PC-3 (cell line): ENCODE results near the gene KLK11. TPM values are rescaled to one million over a fixed set of nuclear protein-coding genes. Genes with fewer than 3 reads are reported as not detected.

Source experiments
- ATAC-seq: fragments of 200-7000 bp; cut with Tn5 transposase; 2 replicates; pipeline ENCODE4 v1.9.1; 2020; ENCODE audit warnings: mild to moderate bottlenecking, moderate library complexity
- BruUV-seq: library from RNA; stranded (reverse); fragments of 400-500 nt; replicated peaks from 2 replicates; lab custom pipeline; 2021; lab: Mats Ljungman, UMichigan
- CTCF ChIA-PET: fragments of 300-600 bp; sonication (Branson Sonifier 250); formaldehyde crosslinking; loops from one replicate; lab custom pipeline; 2022; ENCODE audit warnings: antibody characterized with exemption; lab: Charles Lee
- POLR2A ChIA-PET: fragments of 300-600 bp; sonication (Branson Sonifier 250); formaldehyde crosslinking; loops from one replicate; lab custom pipeline; 2022; ENCODE audit warnings: antibody characterized with exemption; ENCODE audit not compliant: unreplicated experiment; lab: Charles Lee
- DNase-seq: peaks from one replicate; pipeline ENCODE4 v3.0.0-alpha.2; 2015
- H2AFZ ChIP-seq: fragments of 300-600 bp; sonication (generic); 2 replicates; pipeline ENCODE4 v1.6.0; 2016; ENCODE audit warnings: antibody characterized with exemption, low read length
- H3F3A ChIP-seq: fragments of 300-600 bp; sonication (generic); one replicate; pipeline ENCODE4 v1.6.0; 2017; ENCODE audit warnings: antibody characterized with exemption, low read length, control low read depth, mild to moderate bottlenecking; ENCODE audit not compliant: unreplicated experiment
- H3K27ac ChIP-seq: fragments of 300-600 bp; sonication (generic); 2 replicates; pipeline ENCODE4 v1.5.1; 2016; ENCODE audit warnings: mild to moderate bottlenecking, low read length
- H3K27me3 ChIP-seq: fragments of 300-600 bp; sonication (generic); 2 replicates; pipeline ENCODE4 v1.6.1; 2016; ENCODE audit warnings: low read length, mixed read lengths
- H3K36me3 ChIP-seq: fragments of 300-600 bp; sonication (generic); 2 replicates; pipeline ENCODE4 v1.6.1; 2016; ENCODE audit warnings: low read depth, mixed run types, low read length, mixed read lengths
- H3K4me1 ChIP-seq: fragments of 300-600 bp; sonication (generic); 2 replicates; pipeline ENCODE4 v1.5.1; 2016; ENCODE audit warnings: low read length; ENCODE audit not compliant: insufficient read depth
- H3K4me2 ChIP-seq: fragments of 300-600 bp; sonication (generic); 2 replicates; pipeline ENCODE4 v1.6.0; 2016; ENCODE audit warnings: low read length
- H3K4me3 ChIP-seq: fragments of 300-600 bp; sonication (generic); 2 replicates; pipeline ENCODE4 v1.5.1; 2016; ENCODE audit warnings: mild to moderate bottlenecking, low read length, mixed read lengths
- H3K79me2 ChIP-seq: fragments of 300-600 bp; sonication (generic); 2 replicates; pipeline ENCODE4 v1.6.1; 2017; ENCODE audit warnings: low read length, mixed read lengths
- H3K9ac ChIP-seq: fragments of 300-600 bp; sonication (generic); 2 replicates; pipeline ENCODE4 v1.6.0; 2016; ENCODE audit warnings: mild to moderate bottlenecking, low read length
- H3K9me2 ChIP-seq: fragments of 300-600 bp; sonication (generic); replicated peaks from 2 replicates; pipeline ENCODE4 v1.6.1; 2016; ENCODE audit warnings: mixed run types, low read length, mixed read lengths
- H3K9me3 ChIP-seq: fragments of 300-600 bp; sonication (generic); 2 replicates; pipeline ENCODE4 v1.6.1; 2016; ENCODE audit warnings: low read length, mixed read lengths
- H4K20me1 ChIP-seq: fragments of 300-600 bp; sonication (generic); 2 replicates; pipeline ENCODE4 v1.6.1; 2016; ENCODE audit warnings: low read length, mixed read lengths
- EZH2 ChIP-seq: fragments of 300-600 bp; sonication (generic); IDR thresholded peaks from one replicate; pipeline ENCODE4 v1.6.1; 2017; ENCODE audit warnings: antibody characterized with exemption, mild to moderate bottlenecking, low read length; ENCODE audit not compliant: unreplicated experiment
- EZH2phosphoT487 ChIP-seq: fragments of 300-600 bp; sonication (generic); IDR thresholded peaks from 2 replicates; pipeline ENCODE4 v1.6.1; 2018; ENCODE audit warnings: mild to moderate bottlenecking, antibody characterized with exemption, low read length, borderline replicate concordance
- intact Hi-C: fragments of 100-400 bp; cut with micrococcal nuclease; formaldehyde crosslinking; loops from 2 replicates; pipeline ENCODE4 v1.9.0; 2023
- total RNA-seq: library from RNA; depleted of rRNA; stranded (reverse); fragments of >200 nt; gene quantifications from 2 replicates; pipeline ENCODE4 v1.2.3, GENCODE V29; 2014
- TF ChIP-seq, protein P1 (sequence below): fragments of 300-600 bp; sonication (generic); conservative IDR thresholded peaks from 2 replicates; pipeline ENCODE4 v1.5.1; 2017; ENCODE audit warnings: antibody characterized with exemption, low read depth, mild to moderate bottlenecking, low read length

The KLK11 gene
- total RNA-seq, 1 experiment from 2014 or later = not detected

- no peak for TF ChIP-seq EZH2
- TF ChIP-seq, protein P1, sequence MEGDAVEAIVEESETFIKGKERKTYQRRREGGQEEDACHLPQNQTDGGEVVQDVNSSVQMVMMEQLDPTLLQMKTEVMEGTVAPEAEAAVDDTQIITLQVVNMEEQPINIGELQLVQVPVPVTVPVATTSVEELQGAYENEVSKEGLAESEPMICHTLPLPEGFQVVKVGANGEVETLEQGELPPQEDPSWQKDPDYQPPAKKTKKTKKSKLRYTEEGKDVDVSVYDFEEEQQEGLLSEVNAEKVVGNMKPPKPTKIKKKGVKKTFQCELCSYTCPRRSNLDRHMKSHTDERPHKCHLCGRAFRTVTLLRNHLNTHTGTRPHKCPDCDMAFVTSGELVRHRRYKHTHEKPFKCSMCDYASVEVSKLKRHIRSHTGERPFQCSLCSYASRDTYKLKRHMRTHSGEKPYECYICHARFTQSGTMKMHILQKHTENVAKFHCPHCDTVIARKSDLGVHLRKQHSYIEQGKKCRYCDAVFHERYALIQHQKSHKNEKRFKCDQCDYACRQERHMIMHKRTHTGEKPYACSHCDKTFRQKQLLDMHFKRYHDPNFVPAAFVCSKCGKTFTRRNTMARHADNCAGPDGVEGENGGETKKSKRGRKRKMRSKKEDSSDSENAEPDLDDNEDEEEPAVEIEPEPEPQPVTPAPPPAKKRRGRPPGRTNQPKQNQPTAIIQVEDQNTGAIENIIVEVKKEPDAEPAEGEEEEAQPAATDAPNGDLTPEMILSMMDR = no peak
- TF ChIP-seq EZH2phosphoT487 = no peak
- Histone ChIP-seq H3K79me2 (no peaks in the 10 kb centered on the region), H3K4me1 (peaks cover 21% of the 10 kb centered on the region), H3K4me2 (no peak overlapping the region), H3F3A (no peaks in the 10 kb centered on the region), H3K9me2 (no peaks in the 10 kb centered on the region), H3K27me3 (no peaks in the 10 kb centered on the region), H3K4me3 (no peak overlapping the region), H4K20me1 (no peaks in the 10 kb centered on the region), H3K9me3 (no peaks in the 10 kb centered on the region), H3K27ac (no peak overlapping the region), H3K9ac (no peak overlapping the region), H3K36me3 (no peaks in the 10 kb centered on the region), H2AFZ (no peak overlapping the region)
- ChIA-PET POLR2A (no interaction called here), CTCF (no interaction called here)
- ATAC-seq (peak; percentile 23; the same call in 1 of the 2 replicates), DNase-seq (no peak)
- intact Hi-C loops = no loop called here
- BruUV-seq = no TSS peak
These were observed 44.2 kb downstream of the KLK11 start for GRCh38 chr19:50982186-50982585.

DNA sequence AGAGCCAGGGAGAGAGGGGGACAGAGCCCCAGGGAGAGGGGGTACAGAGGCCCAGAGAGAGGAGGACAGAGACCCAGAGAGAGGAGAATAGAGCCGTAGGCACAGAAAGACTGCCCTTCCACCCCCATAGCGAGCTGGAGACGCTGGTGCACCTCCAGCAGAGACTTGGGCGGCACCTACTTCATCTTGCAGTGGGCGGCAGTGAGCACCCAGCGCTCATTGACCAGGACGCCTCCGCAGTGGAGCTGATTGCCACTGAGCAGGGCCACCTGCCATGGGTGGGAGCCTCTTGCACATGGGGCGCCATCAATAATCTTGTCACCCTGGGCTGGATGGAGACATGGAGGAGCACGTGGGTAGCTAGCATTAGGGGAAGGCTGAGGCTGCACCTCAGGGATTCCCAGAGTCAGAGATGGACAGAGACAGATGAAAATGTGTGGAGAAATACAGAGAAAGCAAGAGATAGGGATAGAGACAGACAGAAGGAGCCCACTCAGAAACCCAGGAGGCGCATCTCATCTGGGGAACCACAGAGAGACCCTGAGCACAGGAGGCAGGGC is 44.7 kb downstream of the KLK11 start:
- BruUV-seq = no TSS peak
- Histone ChIP-seq H4K20me1 (no peaks in the 10 kb centered on the region), H3F3A (no peaks in the 10 kb centered on the region), H3K9ac (no peak overlapping the region), H3K9me2 (no peaks in the 10 kb centered on the region), H3K9me3 (no peaks in the 10 kb centered on the region), H3K27ac (no peak overlapping the region), H3K27me3 (no peaks in the 10 kb centered on the region), H3K4me3 (no peak overlapping the region), H2AFZ (no peak overlapping the region), H3K4me1 (peaks cover 21% of the 10 kb centered on the region), H3K79me2 (no peaks in the 10 kb centered on the region), H3K36me3 (no peaks in the 10 kb centered on the region), H3K4me2 (no peak overlapping the region)
- ChIA-PET CTCF (no interaction called here), POLR2A (no interaction called here)
- intact Hi-C loops = no loop called here
- no peak for ATAC-seq
- DNase-seq = no peak
- TF ChIP-seq EZH2 (no peak), EZH2phosphoT487 (no peak)
- TF ChIP-seq, protein P1 = no peak

DNA sequence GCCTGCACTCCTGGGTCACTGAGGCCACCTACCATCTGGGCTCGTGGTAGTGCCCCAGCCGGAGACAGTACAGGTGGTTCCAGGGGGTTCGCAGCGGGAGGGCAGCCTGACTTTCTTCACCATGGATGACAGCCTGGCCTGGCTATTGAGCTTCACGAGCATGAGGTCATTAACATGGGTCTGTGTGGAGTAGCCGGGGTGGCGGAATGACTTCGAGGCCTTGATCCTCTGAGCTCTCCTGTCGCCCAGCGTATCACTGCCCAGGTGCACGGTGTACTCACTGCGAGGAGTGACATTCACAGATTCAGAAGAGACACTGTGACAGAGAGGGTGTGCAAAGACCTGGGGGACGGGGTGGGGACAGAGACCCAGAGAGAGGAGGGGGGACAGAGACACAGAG is 46.2 kb downstream of the KLK11 start:
- no peak for DNase-seq
- H3K9me3 ChIP-seq = no peaks in the 10 kb centered on the region
- H3K79me2 ChIP-seq = no peaks in the 10 kb centered on the region
- H3F3A ChIP-seq = no peaks in the 10 kb centered on the region
- ATAC-seq = no peak
- ChIA-PET POLR2A (no interaction called here), CTCF (no interaction called here)
- H3K27me3 ChIP-seq = no peaks in the 10 kb centered on the region
- H3K4me1 ChIP-seq = peaks cover 28% of the 10 kb centered on the region
- H3K9me2 ChIP-seq = no peaks in the 10 kb centered on the region
- no TSS peak for BruUV-seq
- H3K9ac ChIP-seq = no peak overlapping the region
- no peak overlapping the region for H3K4me3 ChIP-seq
- H4K20me1 ChIP-seq = no peaks in the 10 kb centered on the region
- no peak overlapping the region for H2AFZ ChIP-seq
- H3K27ac ChIP-seq = no peak overlapping the region
- intact Hi-C loops = no loop called here
- no peak overlapping the region for H3K4me2 ChIP-seq
- no peaks in the 10 kb centered on the region for H3K36me3 ChIP-seq
- TF ChIP-seq EZH2 (no peak), EZH2phosphoT487 (no peak)
- TF ChIP-seq, protein P1 = no peak
